GM12892 (cell line): Measurements from ENCODE around the gene RHBDL1.

Source experiments
- POLR2A ChIP-seq: IDR thresholded peaks from 2 replicates; pipeline ENCODE4 v1.6.1; 2011; ENCODE audit warnings: low read depth, low read length, control low read depth
- POLR2AphosphoS5 ChIP-seq: IDR thresholded peaks from 2 replicates; pipeline ENCODE4 v1.6.1; 2011; ENCODE audit warnings: low read depth, low read length, control low read depth
- TAF1 ChIP-seq: IDR thresholded peaks from 2 replicates; pipeline ENCODE4 v1.6.1; 2011; ENCODE audit warnings: low read depth, mild to moderate bottlenecking, control low read depth, low read length, borderline replicate concordance

- TF ChIP-seq POLR2A (no peak), POLR2AphosphoS5 (no peak), TAF1 (no peak)
Measured at GRCh38 chr16:673399-673991, 2.0 kb upstream of the RHBDL1 start.
